Activated naive CD8-positive, alpha-beta T cell treated with anti-CD3 and anti-CD28 coated beads for 36 hours (primary cell): ENCODE measurements around the gene KAZN. TPM values are rescaled to one million over a fixed set of nuclear protein-coding genes. Genes with fewer than 3 reads are reported as not detected.

Experiments
- DNase-seq: peaks from one replicate; pipeline ENCODE4 v3.0.0; 2021
- H3K27ac Mint-ChIP-seq: one replicate; pipeline ENCODE4 v1.8.0; 2022; ENCODE audit warnings: mild to moderate bottlenecking, moderate library complexity, mixed read lengths
- H3K27me3 Mint-ChIP-seq: one replicate; pipeline ENCODE4 v1.8.0; 2022; ENCODE audit warnings: mild to moderate bottlenecking, mixed read lengths
- H3K36me3 Mint-ChIP-seq: one replicate; pipeline ENCODE4 v1.8.0; 2021; ENCODE audit warnings: mild to moderate bottlenecking, mixed read lengths
- H3K4me1 Mint-ChIP-seq: one replicate; pipeline ENCODE4 v1.8.0; 2021; ENCODE audit warnings: mixed read lengths
- H3K4me3 Mint-ChIP-seq: one replicate; pipeline ENCODE4 v1.8.0; 2022; ENCODE audit warnings: mild to moderate bottlenecking, moderate library complexity, mixed read lengths
- H3K9me3 Mint-ChIP-seq: one replicate; pipeline ENCODE4 v1.8.0; 2022; ENCODE audit warnings: mixed read lengths
- total RNA-seq, 2 experiments: library from RNA; stranded (reverse); gene quantifications; one replicate each; pipeline ENCODE4 v1.2.3, GENCODE V29; 2021

KAZN gene
- total RNA-seq, 2 experiments from 2014 or later, result 0.74 to 1.5 TPM

- Mint-ChIP-seq H3K27ac (no peak overlapping the region), H3K36me3 (no peaks in the 10 kb centered on the region), H3K9me3 (no peaks in the 10 kb centered on the region), H3K4me1 (no peaks in the 10 kb centered on the region), H3K27me3 (no peaks in the 10 kb centered on the region), H3K4me3 (no peak overlapping the region)
- DNase-seq, result no peak
These were observed 186.6 kb downstream of the KAZN start for GRCh38 chr1:14784790-14785773.

DNA sequence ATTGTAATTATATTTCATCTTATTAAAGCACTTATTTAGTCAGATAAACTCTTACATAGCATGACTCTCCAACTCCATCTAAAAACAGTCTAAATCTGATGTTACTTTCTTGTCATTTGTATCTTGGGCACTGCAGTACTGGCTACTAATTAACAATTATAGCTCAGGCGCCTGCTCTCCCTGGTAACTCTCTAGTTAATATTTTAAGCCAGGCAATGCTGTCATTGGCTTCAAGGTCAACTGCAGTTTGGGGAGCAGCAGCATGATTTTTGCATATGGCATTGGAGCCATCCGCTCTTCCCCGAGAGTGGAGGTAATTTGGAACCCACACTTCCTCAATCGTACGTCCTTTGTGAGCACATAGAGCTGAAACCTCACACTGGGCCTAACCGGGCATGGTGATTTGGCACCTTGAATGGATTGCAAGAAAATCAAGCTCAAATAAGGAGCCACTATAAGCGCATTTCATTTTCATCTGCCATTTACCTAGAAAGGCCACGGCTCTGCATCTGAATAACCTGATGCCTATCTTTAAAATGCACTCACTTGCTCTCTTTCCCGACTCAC lies 187.7 kb downstream of the KAZN start:
- H3K4me3 Mint-ChIP-seq, result no peak overlapping the region
- H3K9me3 Mint-ChIP-seq, result no peaks in the 10 kb centered on the region
- H3K36me3 Mint-ChIP-seq, result no peaks in the 10 kb centered on the region
- no peak for DNase-seq
- no peaks in the 10 kb centered on the region for H3K4me1 Mint-ChIP-seq
- H3K27ac Mint-ChIP-seq, result no peak overlapping the region
- H3K27me3 Mint-ChIP-seq, result no peaks in the 10 kb centered on the region

DNA sequence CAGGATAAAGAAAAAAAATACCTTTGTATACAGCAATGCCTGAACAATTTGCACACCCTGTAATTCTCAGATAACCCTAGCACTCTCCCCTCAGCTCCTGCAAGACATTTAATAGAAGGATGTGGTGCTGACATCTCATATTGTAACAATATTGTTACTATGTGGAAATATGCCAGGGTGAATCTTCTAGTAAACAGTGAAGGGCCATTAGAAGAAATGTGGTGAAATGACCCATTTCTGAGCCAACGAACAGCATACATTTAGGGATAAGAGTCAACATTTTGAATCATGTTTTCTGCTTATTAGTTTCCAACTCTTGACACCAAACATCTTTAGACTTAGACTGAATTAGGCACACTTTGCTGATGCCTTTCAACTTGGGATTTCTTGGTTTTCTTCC lies 188.2 kb downstream of the KAZN start:
- Mint-ChIP-seq H3K4me3 (no peak overlapping the region), H3K4me1 (no peaks in the 10 kb centered on the region), H3K36me3 (no peaks in the 10 kb centered on the region), H3K27ac (no peak overlapping the region), H3K27me3 (no peaks in the 10 kb centered on the region), H3K9me3 (no peaks in the 10 kb centered on the region)
- DNase-seq, result no peak

DNA sequence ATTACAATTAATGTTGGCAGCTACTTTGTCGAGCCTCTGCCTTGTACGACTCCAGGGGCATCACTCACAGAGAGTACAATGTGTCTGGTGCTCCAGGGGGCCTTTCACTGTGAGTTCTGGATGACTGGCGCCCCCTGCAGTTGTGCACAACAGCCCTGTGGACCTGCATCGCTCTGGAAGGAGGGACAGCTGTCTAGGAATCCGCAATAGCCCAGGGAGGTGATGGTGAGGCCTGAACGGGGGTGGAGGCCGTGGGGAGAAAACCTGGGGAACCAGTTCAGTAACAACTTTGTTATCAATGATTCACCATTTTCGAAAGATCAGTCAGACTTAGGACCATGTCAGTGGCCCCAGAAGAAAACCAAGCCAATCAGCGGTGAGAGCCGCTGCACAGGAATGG lies 189.1 kb downstream of the KAZN start:
- no peaks in the 10 kb centered on the region for H3K9me3 Mint-ChIP-seq
- no peaks in the 10 kb centered on the region for H3K4me1 Mint-ChIP-seq
- no peak overlapping the region for H3K27ac Mint-ChIP-seq
- DNase-seq, result no peak
- H3K27me3 Mint-ChIP-seq, result no peaks in the 10 kb centered on the region
- no peak overlapping the region for H3K4me3 Mint-ChIP-seq
- no peaks in the 10 kb centered on the region for H3K36me3 Mint-ChIP-seq

DNA sequence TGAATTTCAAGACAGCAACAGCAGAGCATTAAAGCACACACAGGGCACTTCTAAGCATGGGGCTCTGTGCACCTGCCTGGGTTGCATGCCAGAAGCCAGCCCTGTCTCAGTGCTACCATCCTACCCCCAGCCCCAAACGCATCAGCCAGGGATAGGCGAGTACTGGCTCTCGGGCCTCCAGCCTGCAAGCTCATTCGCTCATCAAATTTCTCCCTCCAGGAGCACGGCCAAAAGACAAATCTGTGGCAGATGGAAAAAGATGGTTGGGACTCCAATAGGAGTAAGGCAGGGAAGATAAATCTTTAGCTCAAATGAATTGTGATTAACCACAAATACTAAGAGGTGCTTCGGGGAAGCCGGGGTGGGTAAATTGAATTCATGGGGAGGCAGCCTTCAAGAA lies 189.6 kb downstream of the KAZN start:
- no peak for DNase-seq
- no peak overlapping the region for H3K27ac Mint-ChIP-seq
- no peaks in the 10 kb centered on the region for H3K36me3 Mint-ChIP-seq
- no peak overlapping the region for H3K4me3 Mint-ChIP-seq
- no peaks in the 10 kb centered on the region for H3K9me3 Mint-ChIP-seq
- no peaks in the 10 kb centered on the region for H3K4me1 Mint-ChIP-seq
- H3K27me3 Mint-ChIP-seq, result no peaks in the 10 kb centered on the region

- no peak for DNase-seq
- Mint-ChIP-seq H3K4me3 (no peak overlapping the region), H3K36me3 (no peaks in the 10 kb centered on the region), H3K27ac (no peak overlapping the region), H3K27me3 (no peaks in the 10 kb centered on the region), H3K9me3 (no peaks in the 10 kb centered on the region), H3K4me1 (peaks cover 2% of the 10 kb centered on the region)
These were observed 192.5 kb downstream of the KAZN start for GRCh38 chr1:14790982-14791381.

GRCh38 chr1:14791654-14792053 lies 193.2 kb downstream of the KAZN start:
- Mint-ChIP-seq H3K36me3 (no peaks in the 10 kb centered on the region), H3K27ac (no peak overlapping the region), H3K4me3 (no peak overlapping the region), H3K4me1 (peaks cover 2% of the 10 kb centered on the region), H3K27me3 (no peaks in the 10 kb centered on the region), H3K9me3 (no peaks in the 10 kb centered on the region)
- no peak for DNase-seq

GRCh38 chr1:14794136-14794768 lies 195.8 kb downstream of the KAZN start:
- Mint-ChIP-seq H3K4me3 (no peak overlapping the region), H3K27me3 (no peaks in the 10 kb centered on the region), H3K27ac (no peak overlapping the region), H3K36me3 (no peaks in the 10 kb centered on the region), H3K9me3 (no peaks in the 10 kb centered on the region), H3K4me1 (peaks cover 2% of the 10 kb centered on the region)
- DNase-seq, result no peak

- H3K9me3 Mint-ChIP-seq, result no peaks in the 10 kb centered on the region
- H3K4me1 Mint-ChIP-seq, result peaks cover 2% of the 10 kb centered on the region
- no peaks in the 10 kb centered on the region for H3K36me3 Mint-ChIP-seq
These were observed 196.4 kb downstream of the KAZN start for GRCh38 chr1:14794906-14795305.

DNA sequence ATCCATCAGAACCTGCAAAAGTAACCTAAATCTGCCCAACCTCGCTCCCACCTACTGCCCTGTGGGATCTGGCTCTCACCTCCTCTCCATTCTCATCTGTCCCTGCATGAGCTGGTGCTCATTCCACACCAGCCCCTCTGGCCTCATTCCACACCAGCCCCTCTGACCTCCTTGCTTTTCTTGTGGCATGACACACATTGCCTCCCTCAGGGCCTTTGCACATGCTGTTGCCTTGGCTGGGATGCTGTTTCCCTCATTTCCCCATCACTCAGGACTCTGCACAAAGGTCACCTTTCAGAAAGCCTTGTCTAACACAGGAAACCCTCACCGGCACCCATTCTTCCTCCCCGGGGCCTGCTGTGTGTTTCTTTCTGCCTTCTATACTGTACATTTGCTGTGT lies 197.1 kb downstream of the KAZN start:
- no peaks in the 10 kb centered on the region for H3K27me3 Mint-ChIP-seq
- DNase-seq, result no peak
- H3K4me3 Mint-ChIP-seq, result no peak overlapping the region
- H3K9me3 Mint-ChIP-seq, result no peaks in the 10 kb centered on the region
- H3K27ac Mint-ChIP-seq, result no peak overlapping the region
- H3K36me3 Mint-ChIP-seq, result no peaks in the 10 kb centered on the region
- peaks cover 2% of the 10 kb centered on the region for H3K4me1 Mint-ChIP-seq

More at GRCh38 chr1:14794906-14795305, 196.4 kb downstream of the KAZN start:
- no peak for DNase-seq
- no peak overlapping the region for H3K4me3 Mint-ChIP-seq
- H3K27ac Mint-ChIP-seq, result no peak overlapping the region
- H3K27me3 Mint-ChIP-seq, result no peaks in the 10 kb centered on the region

DNA sequence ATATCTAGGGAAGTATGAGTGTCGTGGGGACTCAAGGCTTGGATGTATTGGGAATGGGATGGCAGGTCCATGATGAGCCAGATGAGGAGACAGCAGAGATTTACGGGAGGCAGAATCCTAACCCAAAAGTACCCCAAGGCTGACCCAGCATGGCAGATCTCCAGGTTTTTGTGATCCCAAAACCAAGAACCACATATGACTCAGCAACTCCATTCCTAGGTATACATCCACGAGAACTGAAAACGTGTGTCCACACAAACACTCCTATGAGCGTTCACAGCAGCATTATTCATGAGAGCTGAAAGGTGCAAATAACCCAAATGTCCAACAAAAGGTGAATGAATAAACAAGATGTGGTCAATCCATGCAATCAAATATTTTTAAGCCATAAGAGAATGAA lies 201.5 kb downstream of the KAZN start:
- Mint-ChIP-seq H3K4me1 (no peaks in the 10 kb centered on the region), H3K9me3 (no peaks in the 10 kb centered on the region), H3K4me3 (no peak overlapping the region), H3K36me3 (no peaks in the 10 kb centered on the region), H3K27ac (no peak overlapping the region), H3K27me3 (no peaks in the 10 kb centered on the region)
- no peak for DNase-seq

DNA sequence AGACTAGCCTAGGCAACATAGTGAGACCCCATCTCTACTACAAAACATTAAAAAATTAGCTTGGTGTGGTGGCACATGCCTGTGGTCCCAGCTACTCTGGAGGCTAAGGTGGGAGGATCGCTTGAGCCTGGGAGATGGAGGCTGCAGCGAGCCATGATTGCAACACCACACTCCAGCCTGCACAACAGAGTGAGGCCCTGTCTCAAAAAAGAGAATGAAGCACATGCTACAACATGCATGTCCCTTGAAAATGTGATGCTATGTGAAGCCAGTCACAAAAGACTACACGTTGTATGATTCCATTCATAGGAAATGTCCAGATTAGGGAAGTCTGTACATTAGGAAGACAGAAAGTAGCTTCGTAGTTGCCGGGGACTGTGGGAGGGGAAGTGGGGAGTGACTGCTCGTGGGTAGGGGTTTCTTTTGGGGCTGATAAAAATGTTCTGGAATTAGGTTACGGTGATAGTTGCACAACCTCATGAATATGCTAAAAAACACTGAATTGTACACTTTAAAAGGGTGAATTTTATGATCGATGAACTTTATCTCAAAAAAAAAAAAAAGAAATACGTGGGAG lies 202.1 kb downstream of the KAZN start:
- no peak overlapping the region for H3K4me3 Mint-ChIP-seq
- H3K9me3 Mint-ChIP-seq, result no peaks in the 10 kb centered on the region
- DNase-seq, result no peak
- no peaks in the 10 kb centered on the region for H3K27me3 Mint-ChIP-seq
- no peaks in the 10 kb centered on the region for H3K4me1 Mint-ChIP-seq
- H3K36me3 Mint-ChIP-seq, result no peaks in the 10 kb centered on the region
- H3K27ac Mint-ChIP-seq, result no peak overlapping the region

DNA sequence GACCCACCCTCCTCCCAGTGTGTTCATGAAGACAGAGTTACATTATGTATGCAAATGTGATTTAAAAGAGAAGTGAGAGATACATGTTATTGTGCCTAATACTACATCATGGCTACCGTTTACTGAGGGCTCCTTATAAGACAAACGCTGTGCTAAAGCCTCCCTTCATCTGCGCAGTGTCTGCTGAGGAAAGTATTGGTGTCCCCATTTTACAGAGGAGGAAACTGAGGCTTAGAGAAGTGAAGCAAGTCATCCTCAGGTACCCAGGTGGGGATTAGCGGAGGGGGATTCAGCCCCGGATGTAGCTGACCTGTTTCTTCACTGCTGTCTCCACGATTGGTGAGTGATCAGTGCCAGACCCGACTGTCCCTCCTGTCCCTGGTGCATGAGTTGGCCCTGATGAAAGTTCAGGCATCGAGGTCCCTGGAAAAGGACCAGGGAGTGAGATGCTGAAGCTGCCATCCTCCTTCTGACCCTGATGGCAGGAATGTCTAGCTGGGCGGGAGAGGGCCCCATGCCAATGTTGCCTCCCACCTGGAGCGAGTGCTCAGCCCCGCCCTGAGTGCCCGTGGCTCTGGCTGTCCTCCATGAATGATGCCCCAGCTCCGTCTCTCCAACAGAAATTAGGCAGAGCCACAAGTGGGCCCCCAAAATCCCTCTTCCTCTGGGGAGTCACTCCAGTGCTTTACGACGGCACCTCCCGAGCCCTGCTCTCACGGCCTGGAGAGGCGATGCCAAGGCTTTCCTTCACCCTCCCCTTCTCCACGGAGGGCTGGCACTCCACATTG lies 204.7 kb downstream of the KAZN start:
- Mint-ChIP-seq H3K27ac (no peak overlapping the region), H3K36me3 (no peaks in the 10 kb centered on the region), H3K27me3 (no peaks in the 10 kb centered on the region), H3K4me1 (no peaks in the 10 kb centered on the region), H3K4me3 (no peak overlapping the region), H3K9me3 (peaks cover 4% of the 10 kb centered on the region)
- DNase-seq, result no peak

- H3K36me3 Mint-ChIP-seq, result no peaks in the 10 kb centered on the region
- H3K4me1 Mint-ChIP-seq, result no peaks in the 10 kb centered on the region
- DNase-seq, result no peak
- peaks cover 8% of the 10 kb centered on the region for H3K9me3 Mint-ChIP-seq
- H3K27me3 Mint-ChIP-seq, result no peaks in the 10 kb centered on the region
- no peak overlapping the region for H3K27ac Mint-ChIP-seq
- no peak overlapping the region for H3K4me3 Mint-ChIP-seq
These were observed 206.1 kb downstream of the KAZN start for GRCh38 chr1:14804626-14805025.

DNA sequence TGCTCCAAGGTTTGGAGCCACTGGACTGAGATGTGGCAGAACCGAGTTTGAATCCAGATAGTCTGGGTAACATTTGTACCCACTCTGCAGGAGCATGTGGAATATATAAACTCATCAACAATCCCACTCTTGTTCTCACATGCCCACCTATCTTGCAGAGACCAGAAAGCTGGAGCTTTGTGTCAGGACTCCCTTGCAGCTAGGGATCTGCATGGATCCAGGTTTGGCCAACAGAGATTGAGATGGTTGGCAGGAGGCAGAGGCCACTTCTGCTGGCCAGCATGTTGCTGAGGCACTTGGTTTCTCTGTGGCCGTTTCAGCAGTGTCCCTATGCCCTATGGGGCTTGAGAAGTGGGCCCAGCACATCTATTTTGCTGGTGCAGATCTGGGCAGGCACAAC lies 208.3 kb downstream of the KAZN start:
- Mint-ChIP-seq H3K4me1 (no peaks in the 10 kb centered on the region), H3K36me3 (no peaks in the 10 kb centered on the region), H3K27ac (no peak overlapping the region), H3K9me3 (peaks cover 8% of the 10 kb centered on the region), H3K27me3 (no peaks in the 10 kb centered on the region), H3K4me3 (no peak overlapping the region)
- DNase-seq, result no peak
